Breast epithelium (tissue), 3 donors: ENCODE measurements around the gene PRAMEF5.
"Not testable (repeated sequence)": the region's sequence is repeated elsewhere in the genome, so short reads cannot be mapped to it uniquely, and the experiment has no call there.

Source experiments
- POLR2A ChIP-seq: fragments of 450-650 bp; IDR thresholded peaks from one replicate; pipeline ENCODE4 v1.6.1; 2016; ENCODE audit warnings: antibody characterized with exemption, mild to moderate bottlenecking, moderate library complexity
- TF ChIP-seq, protein P1 (sequence below), 3 donors: fragments of 450-650 bp; IDR thresholded peaks; one replicate each; pipeline ENCODE4 v1.5.1; 2016 to 2017; ENCODE audit warnings: antibody characterized with exemption in 3 of 3, mild to moderate bottlenecking in 3 of 3, moderate library complexity in 3 of 3

DNA sequence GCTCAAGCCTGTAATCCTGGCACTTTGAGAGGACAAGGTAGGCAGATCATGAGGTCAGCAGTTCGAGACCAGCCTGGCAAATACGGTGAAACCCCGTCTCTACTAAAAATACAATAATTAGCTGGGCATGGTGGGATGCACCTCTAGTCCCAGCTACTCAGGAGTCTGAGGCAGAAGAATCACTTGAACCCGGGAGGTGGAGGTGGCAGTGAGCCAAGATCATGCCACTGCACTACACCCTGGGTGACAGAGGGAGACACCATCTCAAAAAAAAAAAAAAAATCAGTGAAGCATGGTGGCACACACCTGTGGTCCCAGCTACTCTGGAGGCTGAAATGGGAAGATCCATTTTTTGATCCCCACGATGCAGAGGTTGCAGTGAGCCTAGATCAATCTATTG, 23.9 kb upstream of the PRAMEF5 start:
- TF ChIP-seq, protein P1, sequence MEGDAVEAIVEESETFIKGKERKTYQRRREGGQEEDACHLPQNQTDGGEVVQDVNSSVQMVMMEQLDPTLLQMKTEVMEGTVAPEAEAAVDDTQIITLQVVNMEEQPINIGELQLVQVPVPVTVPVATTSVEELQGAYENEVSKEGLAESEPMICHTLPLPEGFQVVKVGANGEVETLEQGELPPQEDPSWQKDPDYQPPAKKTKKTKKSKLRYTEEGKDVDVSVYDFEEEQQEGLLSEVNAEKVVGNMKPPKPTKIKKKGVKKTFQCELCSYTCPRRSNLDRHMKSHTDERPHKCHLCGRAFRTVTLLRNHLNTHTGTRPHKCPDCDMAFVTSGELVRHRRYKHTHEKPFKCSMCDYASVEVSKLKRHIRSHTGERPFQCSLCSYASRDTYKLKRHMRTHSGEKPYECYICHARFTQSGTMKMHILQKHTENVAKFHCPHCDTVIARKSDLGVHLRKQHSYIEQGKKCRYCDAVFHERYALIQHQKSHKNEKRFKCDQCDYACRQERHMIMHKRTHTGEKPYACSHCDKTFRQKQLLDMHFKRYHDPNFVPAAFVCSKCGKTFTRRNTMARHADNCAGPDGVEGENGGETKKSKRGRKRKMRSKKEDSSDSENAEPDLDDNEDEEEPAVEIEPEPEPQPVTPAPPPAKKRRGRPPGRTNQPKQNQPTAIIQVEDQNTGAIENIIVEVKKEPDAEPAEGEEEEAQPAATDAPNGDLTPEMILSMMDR (IDR thresholded peaks at IDR 0.05): not testable (repeated sequence)
- not testable (repeated sequence) for TF ChIP-seq POLR2A
